GM21717 (cell line): Measurements from ENCODE around the gene ABCC1.

Experiments
- ATAC-seq: cut with Tn5 transposase; IDR thresholded peaks from one replicate; pipeline ENCODE4 v1.9.1; 2021; ENCODE audit warnings: mild to moderate bottlenecking, moderate library complexity; ENCODE audit not compliant: unreplicated experiment

The ABCC1 gene

DNA sequence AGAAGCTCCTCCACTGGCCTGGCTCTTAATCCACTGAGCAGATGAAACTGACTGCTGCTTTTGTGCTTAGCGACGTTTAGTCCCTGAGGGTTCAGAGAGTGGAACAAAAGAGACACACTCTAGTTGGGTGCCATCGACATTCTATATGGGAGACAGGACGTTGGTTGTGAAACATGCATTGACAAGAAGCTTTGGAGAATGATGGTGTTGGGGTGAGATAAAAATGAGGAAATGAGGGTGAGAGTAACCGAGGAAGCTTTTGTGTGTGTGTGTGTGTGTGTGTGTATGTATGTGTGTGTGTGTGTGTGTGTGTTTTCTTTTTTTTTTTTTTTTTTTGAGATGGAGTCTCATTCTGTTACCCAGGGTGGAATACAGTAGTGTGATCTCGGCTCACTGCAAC is 89.5 kb downstream of the ABCC1 start:
- no peak for ATAC-seq

DNA sequence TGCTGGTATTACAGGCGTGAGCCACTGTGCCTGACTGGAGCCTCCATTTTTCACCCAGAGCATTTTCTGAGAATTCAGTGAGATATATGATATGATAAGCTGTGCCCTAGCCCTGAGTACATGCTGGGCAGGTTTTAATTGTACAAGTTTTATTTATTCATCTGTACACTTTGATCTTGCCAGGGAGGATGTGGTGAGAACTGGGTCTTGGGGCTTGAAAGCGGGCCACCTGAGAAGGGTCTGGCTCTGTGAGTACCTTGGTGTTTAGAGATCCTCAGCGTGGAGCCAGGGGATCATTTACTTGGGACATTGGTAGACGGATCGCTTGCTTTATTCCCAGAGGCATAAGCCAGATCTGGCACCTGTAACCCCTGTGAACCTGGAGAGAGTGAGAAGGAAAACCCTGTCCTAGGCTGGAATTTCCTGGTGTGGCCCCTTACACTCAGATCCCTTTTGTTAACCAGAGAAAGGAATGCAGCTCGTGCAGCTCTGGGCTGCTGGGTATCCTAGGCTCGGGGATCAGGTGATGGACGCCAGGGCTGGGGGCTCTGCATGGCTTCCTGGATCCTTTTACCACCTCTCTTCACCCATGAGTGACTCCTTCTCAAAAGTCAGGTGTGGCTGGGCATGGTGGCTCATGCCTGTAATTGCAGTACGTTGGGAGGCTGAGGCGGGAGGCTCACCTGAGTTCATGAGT is 91.9 kb downstream of the ABCC1 start:
- ATAC-seq: no peak

DNA sequence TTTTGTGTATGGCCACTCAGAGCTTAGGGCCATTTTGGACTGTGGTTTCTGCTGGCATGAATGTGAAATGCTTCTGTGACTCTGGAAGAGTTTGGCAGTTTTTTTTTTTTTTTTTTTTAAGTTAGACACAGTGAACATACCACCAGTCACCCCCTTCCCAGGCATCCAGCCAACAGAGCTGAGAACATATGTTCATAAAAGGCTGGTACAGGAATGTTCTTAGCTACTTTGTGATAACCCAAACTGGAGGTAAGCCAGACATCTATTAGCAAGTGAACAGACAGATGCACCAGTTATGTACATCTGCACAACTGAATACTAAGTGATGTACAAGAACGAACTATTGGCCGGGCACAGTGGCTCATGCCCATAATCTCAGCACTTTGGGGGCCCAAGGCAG is 92.7 kb downstream of the ABCC1 start:
- ATAC-seq: no peak

- ATAC-seq: no peak
Measured at GRCh38 chr16:16045296-16045695, 95.9 kb downstream of the ABCC1 start.

GRCh38 chr16:16045879-16046278 is 96.5 kb downstream of the ABCC1 start:
- ATAC-seq: no peak

DNA sequence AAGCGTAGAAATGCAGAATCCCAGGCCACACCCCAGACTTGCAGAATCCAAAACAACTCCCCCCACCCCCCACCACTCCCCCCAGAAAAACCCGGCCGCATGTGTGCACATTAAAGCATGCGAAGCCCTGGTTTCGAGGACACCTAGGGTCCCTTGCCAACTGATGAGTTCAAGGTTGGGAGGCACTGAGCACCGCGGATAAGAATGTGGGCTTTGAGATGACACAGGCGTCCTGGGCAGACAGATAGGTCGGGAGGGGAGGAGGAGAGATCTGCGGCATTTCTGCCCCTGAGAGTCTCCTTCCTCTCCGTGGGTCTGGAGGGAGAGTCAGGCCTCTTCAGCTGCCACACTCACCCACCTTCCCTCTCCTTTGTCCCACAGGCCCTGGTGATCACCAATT is 98.3 kb downstream of the ABCC1 start:
- no peak for ATAC-seq

DNA sequence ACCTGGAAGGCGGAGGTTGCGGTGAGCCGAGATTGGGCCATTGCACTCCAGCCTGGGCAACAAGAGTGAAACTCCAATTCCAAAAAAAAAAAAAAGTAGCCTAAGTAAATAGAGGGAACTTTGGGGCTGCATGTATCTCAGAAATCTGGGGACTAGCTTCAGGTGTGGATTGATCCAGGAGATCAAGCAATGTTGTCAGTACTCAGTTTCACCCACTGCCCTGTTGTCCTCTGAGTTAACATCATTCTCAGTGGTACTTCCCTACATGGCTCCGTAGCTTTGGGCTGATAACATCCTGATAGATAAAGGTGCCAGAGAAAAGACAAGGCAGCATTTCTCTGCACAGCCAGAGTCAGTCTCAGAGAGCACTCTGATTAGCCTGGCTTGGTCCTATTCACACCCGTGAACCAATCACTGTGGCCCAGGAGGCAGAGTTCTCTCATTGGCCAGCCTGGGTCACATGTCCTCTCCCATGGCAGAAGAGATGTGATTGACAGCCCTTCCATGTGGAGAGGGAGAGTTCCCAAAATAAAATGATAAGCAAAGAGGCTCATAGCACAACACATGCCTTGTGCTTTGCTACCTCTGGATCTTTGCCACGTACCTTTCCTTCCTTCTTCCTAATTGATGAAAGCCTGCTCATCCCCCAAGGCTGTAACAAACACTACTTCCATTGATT is 99.6 kb downstream of the ABCC1 start:
- no peak for ATAC-seq

- no peak for ATAC-seq
Measured at GRCh38 chr16:16050106-16050505, 100.7 kb downstream of the ABCC1 start.

DNA sequence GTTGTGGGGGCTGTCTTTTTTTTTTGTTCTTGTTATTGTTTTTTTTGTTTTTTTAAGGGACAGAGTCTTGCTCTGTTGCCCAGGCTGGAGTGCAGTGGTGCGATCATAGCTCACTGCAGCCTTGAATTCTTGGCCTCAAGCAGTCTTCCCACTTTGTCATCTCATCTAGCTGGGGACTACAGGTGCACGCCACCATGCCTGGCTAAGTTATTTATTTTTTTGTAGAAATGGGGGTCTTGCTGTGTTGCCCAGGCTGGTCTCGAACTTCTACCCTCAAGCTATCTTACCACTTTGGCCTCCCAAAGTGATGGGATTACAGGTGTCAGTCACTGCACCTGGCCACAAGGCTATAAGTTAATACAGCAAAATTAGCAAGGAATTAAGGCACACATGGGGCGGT is 101.7 kb downstream of the ABCC1 start:
- no peak for ATAC-seq

GRCh38 chr16:16052916-16053315 is 103.5 kb downstream of the ABCC1 start:
- no peak for ATAC-seq

- ATAC-seq: no peak
Measured at GRCh38 chr16:16057102-16057501, 107.7 kb downstream of the ABCC1 start.

GRCh38 chr16:16059160-16059559 is 109.7 kb downstream of the ABCC1 start:
- no peak for ATAC-seq

DNA sequence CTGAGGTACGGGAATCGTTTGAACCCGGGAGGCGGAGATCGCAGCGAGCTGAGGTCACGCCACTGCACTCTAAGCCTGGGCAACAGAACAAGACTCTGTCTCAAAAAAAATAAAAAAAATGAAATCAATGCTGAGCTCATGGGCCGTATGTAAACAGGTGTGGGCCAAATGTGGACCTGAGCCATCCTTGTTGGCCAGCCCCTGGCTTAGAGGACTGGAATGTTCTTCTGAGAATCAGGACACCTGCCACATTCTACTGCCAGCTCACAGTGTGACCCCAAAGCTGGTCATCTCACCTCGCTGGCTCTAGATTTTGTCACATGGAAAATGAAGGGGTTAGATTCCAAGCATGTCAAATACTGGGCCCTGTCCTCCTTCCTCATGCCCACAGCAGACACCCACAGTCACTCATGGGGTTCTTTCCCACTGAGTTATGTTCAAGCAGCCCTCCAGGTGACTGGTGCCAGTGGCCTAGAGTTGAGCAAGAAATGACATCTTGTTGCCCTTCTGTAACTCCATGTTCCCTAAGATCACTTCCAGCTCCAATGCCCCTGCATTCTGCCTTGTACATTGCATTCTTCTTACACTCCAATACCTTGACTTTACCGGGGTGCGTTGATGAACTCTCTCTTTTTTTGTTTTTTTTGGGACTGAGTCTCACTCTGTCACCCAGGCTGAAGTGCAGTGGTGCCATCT is 110.6 kb downstream of the ABCC1 start:
- no peak for ATAC-seq

DNA sequence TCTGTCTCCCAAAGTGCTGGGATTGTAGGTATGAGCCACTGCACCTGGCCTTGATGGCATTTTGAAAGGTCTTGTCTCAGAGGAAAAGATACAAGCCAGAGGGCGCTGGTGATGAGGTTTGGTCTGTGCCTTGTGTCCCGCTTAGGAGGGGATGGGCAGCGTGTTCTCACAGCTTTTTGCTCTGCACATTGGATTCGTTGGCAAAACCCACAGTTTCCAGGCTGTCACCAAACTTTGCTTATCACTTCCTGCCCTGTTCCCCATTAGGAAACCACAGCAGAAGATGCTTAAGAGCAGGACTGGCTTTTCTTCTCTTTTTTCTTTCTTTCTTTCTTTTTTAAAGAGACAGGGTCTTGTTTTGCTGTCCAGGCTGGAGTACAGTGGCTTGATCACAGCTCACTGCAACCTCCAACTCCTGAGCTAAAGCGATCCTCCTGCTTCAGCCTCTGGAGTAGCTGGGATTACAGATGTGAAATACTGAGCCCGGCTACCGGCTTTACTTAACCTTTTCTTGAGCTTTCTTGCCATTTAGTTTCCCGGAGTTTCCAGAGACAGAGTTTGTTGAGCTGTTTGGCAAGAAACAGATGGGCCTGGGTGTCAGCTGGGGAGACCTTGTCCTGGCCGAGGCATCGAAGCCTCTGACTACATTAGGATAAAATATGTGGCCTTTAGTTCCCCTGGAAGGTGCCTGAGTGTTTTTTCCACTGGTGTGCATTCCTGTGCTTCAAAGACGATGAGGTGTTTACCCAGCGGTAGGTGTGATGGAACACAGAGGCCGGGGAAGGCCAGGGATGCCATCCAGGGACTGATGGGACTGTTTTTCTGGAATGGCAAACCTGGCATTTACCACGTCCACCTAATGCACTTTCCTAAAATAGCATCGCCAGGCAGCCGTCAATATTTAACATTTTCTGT is 112.9 kb downstream of the ABCC1 start:
- ATAC-seq: no peak

DNA sequence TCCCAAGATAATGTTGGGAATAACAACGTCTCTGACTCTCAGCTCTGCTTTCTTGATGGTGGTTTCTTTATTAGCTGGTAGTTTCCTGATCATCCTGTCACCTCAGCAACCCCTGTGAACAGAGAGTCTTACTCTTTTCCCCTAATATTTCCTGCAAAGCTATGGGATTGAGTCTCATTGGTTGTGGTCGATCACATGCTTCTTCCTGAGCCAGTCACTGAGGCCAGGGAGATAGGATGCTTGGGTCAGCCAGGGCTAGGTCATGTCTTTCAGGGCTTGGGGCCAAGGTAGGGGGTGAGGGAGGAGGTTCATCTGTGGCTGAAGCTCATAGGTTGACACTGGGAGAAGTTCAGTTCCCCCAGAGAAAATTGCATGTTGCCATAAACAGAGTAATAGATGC is 114.3 kb downstream of the ABCC1 start:
- ATAC-seq: no peak

DNA sequence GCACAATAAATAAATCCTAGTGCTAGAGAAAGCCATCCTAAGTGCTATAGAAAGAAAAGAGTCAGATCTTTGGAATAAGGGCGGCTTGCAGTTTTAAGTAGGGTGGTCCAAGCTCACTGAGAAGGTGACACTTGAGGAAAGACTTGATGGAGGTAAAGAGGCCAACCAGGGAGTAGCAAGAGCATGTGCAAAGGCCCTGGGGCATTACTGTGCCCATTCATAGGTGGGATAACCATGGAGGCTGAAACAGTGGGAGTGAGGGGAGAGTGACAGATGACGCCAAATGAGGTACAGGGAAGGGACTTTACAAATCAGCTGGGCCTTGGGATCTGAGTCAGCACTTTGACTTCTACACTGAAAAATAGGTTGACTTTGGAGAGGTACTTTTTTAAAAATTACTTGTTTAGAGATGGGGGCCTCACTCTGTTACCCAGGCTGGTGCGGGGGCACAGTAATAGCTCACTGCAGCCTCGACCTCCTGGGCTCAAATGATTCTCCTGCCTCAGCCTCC is 115.5 kb downstream of the ABCC1 start:
- no peak for ATAC-seq

DNA sequence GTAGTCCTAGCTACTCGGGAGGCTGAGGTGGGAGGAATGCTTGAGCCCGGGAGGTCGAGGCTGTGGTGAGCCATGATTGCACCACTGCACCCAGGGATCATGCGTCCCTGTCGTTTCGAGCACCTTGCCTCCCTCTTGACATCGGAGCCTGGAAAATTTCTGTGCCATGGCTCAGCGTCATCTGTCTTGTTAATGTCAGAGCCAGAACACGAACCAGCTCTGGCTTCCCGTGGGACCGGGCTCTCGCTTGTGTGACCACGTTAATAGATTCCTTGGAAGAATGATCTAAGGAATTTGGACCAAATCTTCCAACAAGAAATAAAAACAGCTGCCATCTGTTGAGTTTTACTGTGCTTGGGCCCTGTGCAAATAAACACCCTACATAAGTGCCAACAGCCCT is 117.7 kb downstream of the ABCC1 start:
- ATAC-seq: no peak

- no peak for ATAC-seq
Measured at GRCh38 chr16:16071631-16072244, 122.3 kb downstream of the ABCC1 start.

DNA sequence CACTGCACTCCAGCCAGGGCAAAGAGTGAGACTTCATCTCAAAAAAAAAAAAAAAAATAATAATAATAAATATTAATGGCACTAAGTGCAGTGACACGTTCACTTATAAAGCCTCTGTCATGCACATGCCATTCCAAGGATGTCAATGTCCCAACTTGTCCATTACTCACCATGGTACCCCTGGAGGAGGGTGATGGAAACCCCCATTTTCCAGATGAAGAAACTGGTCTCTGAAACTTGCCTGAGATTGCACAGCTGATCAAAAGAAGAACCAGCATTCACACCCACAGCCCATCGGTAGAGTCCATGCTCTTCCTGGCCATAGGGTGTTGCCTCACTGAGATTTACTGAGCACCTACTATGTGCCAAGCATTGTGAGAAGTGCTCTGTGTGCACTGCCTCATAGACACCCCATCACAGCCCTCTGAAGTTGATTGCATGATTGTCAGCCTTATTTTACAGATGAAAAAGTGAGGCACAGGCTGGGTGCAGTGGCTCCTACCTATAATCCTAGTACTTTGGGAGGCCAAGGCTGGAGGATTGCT is 123.7 kb downstream of the ABCC1 start:
- ATAC-seq: no peak
